ENCODE results near the gene KDELR1.
A peak's percentile ranks its signal among the peaks of the same experiment; 100 is the strongest.
"Not testable (repeated sequence)": the region's sequence is repeated elsewhere in the genome, so short reads cannot be mapped to it uniquely, and the experiment has no call there.

KDELR1 gene

DNA sequence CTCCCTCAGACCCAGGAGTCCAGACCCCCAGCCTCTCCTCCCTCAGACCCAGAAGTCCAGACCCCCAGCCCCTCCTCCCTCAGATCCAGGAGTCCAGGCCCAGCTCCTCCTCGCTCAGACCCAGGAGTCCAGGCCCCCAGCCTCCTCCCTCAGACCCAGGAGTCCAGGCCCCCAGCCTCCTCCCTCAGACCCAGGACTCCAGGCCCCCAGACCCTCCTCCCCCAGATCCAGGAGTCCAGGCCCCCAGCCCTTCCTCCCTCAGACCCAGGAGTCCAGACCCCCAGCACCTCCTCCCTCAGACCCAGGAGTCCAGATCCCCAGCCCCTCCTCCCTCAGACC is 624 bp upstream of the KDELR1 start:
- not testable (repeated sequence) for H3K9me3 ChIP-seq (ENCODE audit: control insufficient read depth in 1 of 2, low read length in 2 of 2); H3K9ac ChIP-seq (ENCODE audit: low read depth in 1 of 2, low read length in 2 of 2); H3K4me3 ChIP-seq (ENCODE audit: low read depth in 1 of 2, low read length in 2 of 2); H3K27ac ChIP-seq (ENCODE audit: low read depth, low read length)
- H3K36me3 ChIP-seq (ENCODE audit: control insufficient read depth in 1 of 2, insufficient read depth in 2 of 2, low read length in 2 of 2), result peaks cover 7 to 18% of the 10 kb centered on the region in 2 donors
- peaks cover 14 to 16% of the 10 kb centered on the region in 2 donors for H3K4me1 ChIP-seq (ENCODE audit: control insufficient read depth in 1 of 2, insufficient read depth in 2 of 2, low read length in 2 of 2)
- peaks cover 43 to 44% of the 10 kb centered on the region in 2 donors for H3K27me3 ChIP-seq (ENCODE audit: control insufficient read depth in 1 of 2, insufficient read depth in 2 of 2, low read length in 2 of 2)

DNA sequence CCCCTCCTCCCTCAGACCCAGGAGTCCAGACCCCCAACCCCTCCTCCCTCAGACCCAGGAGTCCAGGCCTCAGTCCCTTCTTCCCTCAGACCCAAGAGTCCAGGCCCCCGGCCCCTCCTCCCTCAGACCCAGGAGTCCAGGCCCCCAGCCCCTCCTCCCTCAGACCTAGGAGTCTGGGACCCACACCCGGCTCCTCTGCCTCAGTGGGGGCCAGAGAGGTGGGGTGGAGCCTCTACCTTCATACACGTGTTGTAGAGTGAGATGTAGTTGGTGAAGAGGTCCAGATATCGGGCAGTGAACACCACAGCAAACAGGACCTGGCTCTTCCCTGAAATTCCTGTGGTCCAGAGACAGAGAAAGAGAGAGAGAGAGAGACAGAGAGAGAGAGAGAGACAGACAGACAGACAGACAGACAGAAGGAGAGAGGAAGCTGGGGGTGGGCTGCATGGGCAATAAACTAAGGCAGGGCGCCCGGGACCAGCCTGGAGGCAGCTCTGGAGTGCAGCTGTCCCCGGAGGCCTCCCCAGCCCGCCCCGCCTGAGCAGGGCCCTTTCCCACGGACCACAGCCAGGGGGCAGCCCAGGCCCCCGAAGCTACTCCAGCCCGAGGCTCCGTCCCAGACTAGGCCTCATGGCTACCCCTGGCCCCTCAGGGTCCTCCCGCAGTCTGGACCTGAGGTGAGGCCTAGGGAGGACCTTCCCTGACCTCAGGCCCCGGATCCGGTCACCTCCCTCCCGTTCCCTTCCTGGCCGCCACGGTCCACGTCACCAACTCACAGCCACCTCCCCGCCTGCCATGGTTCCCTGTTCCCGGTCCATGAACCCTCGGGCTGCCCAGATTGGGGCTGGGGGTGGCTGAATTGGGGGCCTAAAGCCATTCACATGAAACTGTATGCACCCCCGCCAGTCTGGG is 907 bp downstream of the KDELR1 start:
- Histone ChIP-seq H3K27ac (ENCODE audit: low read depth, low read length) (peak overlapping the region; percentile 89), H3K9ac (ENCODE audit: low read depth in 1 of 2, low read length in 2 of 2) (peak overlapping the region; percentile 100), H3K36me3 (ENCODE audit: control insufficient read depth in 1 of 2, insufficient read depth in 2 of 2, low read length in 2 of 2) (peaks cover 14 to 25% of the 10 kb centered on the region in 2 donors), H3K4me3 (ENCODE audit: low read depth in 1 of 2, low read length in 2 of 2) (peak overlapping the region; percentile 94 to 97), H3K27me3 (ENCODE audit: control insufficient read depth in 1 of 2, insufficient read depth in 2 of 2, low read length in 2 of 2) (peaks cover 29% of the 10 kb centered on the region in 2 donors), H3K4me1 (ENCODE audit: control insufficient read depth in 1 of 2, insufficient read depth in 2 of 2, low read length in 2 of 2) (peaks cover 4 to 12% of the 10 kb centered on the region in 2 donors), H3K9me3 (ENCODE audit: control insufficient read depth in 1 of 2, low read length in 2 of 2) (no peaks in the 10 kb centered on the region)

DNA sequence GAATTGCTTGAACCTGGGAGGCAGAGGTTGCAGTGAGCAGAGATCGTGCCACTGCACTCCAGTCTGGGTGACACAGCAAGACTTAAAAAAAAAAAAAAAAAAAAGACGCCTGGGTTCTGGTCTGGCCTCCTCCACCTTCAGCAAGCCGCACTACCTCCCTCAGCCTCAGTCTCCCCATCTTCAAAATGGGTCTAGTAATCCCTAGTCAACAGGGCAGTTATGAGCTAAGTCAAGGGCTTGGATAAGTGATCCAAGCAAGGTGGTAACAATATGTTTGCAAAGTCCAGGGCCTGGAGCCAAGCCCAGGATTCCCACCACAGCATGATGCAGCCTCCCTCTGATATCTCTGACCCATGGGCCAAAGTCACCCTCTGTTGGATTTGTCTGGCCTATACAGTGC is 4.4 kb downstream of the KDELR1 start:
- no peak overlapping the region for H3K9ac ChIP-seq (ENCODE audit: low read depth in 1 of 2, low read length in 2 of 2)
- no peaks in the 10 kb centered on the region for H3K9me3 ChIP-seq (ENCODE audit: control insufficient read depth in 1 of 2, low read length in 2 of 2)
- H3K4me1 ChIP-seq (ENCODE audit: control insufficient read depth in 1 of 2, insufficient read depth in 2 of 2, low read length in 2 of 2), result no peaks in the 10 kb centered on the region
- peaks cover 26 to 51% of the 10 kb centered on the region in 2 donors for H3K36me3 ChIP-seq (ENCODE audit: control insufficient read depth in 1 of 2, insufficient read depth in 2 of 2, low read length in 2 of 2)
- no peak overlapping the region for H3K4me3 ChIP-seq (ENCODE audit: low read depth in 1 of 2, low read length in 2 of 2)
- no peak overlapping the region for H3K27ac ChIP-seq (ENCODE audit: low read depth, low read length)
- H3K27me3 ChIP-seq (ENCODE audit: control insufficient read depth in 1 of 2, insufficient read depth in 2 of 2, low read length in 2 of 2), result no peaks in the 10 kb centered on the region

DNA sequence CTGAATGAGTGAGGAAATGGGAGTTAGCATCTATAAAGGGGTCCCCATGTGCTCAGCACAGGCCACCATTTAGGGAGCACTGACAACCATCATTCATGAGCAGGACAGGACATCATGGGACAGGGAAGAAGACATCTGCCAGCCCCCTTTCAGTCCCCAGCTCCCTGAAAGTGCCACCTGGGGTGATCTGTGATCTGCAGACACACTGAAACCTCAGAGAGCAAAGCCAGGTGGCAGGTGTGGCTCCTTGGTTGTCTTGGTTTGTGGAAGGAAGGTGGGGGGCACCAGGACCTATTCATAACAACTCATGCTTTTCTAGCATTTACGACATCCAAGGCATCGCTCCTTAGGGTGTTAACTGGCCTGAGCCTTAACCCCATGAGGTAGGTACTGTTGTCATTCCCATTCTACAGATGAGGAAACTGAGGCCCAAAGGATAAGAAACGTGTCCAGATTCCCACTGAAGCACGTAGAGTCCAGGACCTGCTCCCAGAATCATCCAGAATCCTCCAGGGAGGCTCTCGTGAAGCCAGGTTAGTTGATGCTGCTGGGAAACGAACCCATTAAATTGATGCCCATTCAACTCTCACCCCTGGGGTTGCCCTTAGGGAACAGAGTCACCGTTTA is 5.8 kb downstream of the KDELR1 start:
- Histone ChIP-seq H3K4me3 (ENCODE audit: low read depth in 1 of 2, low read length in 2 of 2) (no peak overlapping the region), H3K9me3 (ENCODE audit: control insufficient read depth in 1 of 2, low read length in 2 of 2) (no peaks in the 10 kb centered on the region), H3K27me3 (ENCODE audit: control insufficient read depth in 1 of 2, insufficient read depth in 2 of 2, low read length in 2 of 2) (no peaks in the 10 kb centered on the region), H3K4me1 (ENCODE audit: control insufficient read depth in 1 of 2, insufficient read depth in 2 of 2, low read length in 2 of 2) (no peaks in the 10 kb centered on the region), H3K27ac (ENCODE audit: low read depth, low read length) (no peak overlapping the region), H3K9ac (ENCODE audit: low read depth in 1 of 2, low read length in 2 of 2) (no peak overlapping the region), H3K36me3 (ENCODE audit: control insufficient read depth in 1 of 2, insufficient read depth in 2 of 2, low read length in 2 of 2) (peaks cover 26 to 54% of the 10 kb centered on the region in 2 donors)

DNA sequence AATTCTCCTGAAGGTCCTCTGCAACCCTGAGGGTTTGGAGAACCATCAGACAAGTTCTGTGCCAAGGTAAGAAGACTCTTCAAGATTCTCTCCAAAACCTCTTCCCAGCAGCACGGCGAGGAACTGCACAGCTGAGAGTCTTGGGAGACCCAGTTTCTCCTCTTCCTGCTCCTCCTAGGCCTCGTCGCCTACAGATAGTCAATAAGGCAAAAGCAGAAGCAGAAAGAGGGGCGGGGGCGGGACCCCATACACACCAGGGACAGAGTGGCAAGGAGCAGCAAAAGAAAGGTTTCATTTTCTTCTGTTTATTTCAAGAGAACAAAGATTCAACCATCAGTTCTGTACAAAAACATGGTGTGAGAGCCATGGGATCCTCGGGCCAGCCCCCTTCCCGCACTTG is 9.1 kb downstream of the KDELR1 start:
- Histone ChIP-seq H3K9me3 (ENCODE audit: control insufficient read depth in 1 of 2, low read length in 2 of 2) (no peaks in the 10 kb centered on the region), H3K4me3 (ENCODE audit: low read depth in 1 of 2, low read length in 2 of 2) (no peak overlapping the region), H3K27me3 (ENCODE audit: control insufficient read depth in 1 of 2, insufficient read depth in 2 of 2, low read length in 2 of 2) (no peaks in the 10 kb centered on the region), H3K4me1 (ENCODE audit: control insufficient read depth in 1 of 2, insufficient read depth in 2 of 2, low read length in 2 of 2) (peaks cover 0 to 3% of the 10 kb centered on the region in 2 donors), H3K36me3 (ENCODE audit: control insufficient read depth in 1 of 2, insufficient read depth in 2 of 2, low read length in 2 of 2) (peaks cover 21 to 39% of the 10 kb centered on the region in 2 donors), H3K27ac (ENCODE audit: low read depth, low read length) (no peak overlapping the region), H3K9ac (ENCODE audit: low read depth in 1 of 2, low read length in 2 of 2) (no peak overlapping the region)

DNA sequence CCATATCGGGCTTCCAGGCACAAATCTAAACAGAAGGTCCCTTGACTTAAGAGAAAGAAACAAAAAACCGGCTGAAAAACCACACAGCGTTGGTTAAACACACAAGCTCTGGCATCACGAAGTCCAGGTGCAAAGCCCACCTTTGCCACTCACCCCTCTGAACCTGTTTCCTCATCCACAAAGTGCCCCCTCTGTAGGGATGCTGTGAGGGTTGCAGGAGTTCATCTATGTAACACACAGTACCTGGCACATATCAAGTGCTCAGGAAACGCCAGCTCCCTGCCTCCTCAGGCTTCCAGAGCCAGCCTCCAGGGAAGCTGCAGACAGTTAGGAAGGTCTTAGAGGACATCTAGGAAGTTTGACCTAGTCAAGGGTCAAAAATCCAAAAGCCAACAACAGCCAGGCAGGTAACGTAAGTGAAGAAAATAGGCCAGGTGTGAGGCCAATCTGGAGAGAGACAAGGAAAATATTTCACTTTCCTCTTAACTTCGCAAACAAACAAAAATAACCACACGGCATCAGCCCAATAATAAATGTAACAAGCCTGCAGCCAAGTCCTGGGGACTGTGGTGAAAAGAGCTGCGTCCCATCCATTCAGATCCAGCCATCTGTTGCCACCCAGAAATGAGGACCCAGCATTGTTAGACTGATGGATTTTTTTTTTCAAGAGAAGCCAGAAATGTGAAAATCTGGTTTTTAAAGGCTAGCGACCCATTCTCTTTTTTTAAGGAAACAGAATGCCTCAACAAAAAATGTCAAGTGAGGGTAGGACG is 10.0 kb downstream of the KDELR1 start:
- Histone ChIP-seq H3K27me3 (ENCODE audit: control insufficient read depth in 1 of 2, insufficient read depth in 2 of 2, low read length in 2 of 2) (no peaks in the 10 kb centered on the region), H3K4me1 (ENCODE audit: control insufficient read depth in 1 of 2, insufficient read depth in 2 of 2, low read length in 2 of 2) (peaks cover 0 to 3% of the 10 kb centered on the region in 2 donors), H3K27ac (ENCODE audit: low read depth, low read length) (no peak overlapping the region), H3K36me3 (ENCODE audit: control insufficient read depth in 1 of 2, insufficient read depth in 2 of 2, low read length in 2 of 2) (peaks cover 17 to 35% of the 10 kb centered on the region in 2 donors), H3K9ac (ENCODE audit: low read depth in 1 of 2, low read length in 2 of 2) (no peak overlapping the region), H3K4me3 (ENCODE audit: low read depth in 1 of 2, low read length in 2 of 2) (no peak overlapping the region), H3K9me3 (ENCODE audit: control insufficient read depth in 1 of 2, low read length in 2 of 2) (no peaks in the 10 kb centered on the region)

DNA sequence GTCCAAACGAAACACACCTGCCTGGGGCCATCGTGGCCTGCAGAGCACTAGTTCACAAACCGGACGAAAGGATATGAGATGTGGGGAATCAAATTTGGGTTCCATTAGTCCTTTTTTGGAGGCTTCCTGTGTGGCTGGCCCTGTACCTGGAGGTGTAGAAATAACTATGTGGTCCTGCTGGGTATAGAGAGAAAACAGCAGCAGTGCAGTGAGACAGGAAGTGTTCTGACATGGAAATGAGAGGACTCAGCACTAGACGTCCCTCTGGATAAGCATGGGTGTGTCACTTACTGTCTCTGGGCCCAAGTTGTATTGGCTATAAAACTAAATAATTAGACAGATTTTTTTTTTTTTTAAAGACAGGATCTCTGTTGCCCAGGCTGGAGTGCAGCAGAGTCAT is 12.3 kb downstream of the KDELR1 start:
- Histone ChIP-seq H3K4me1 (ENCODE audit: control insufficient read depth in 1 of 2, insufficient read depth in 2 of 2, low read length in 2 of 2) (peaks cover 0 to 3% of the 10 kb centered on the region in 2 donors), H3K27me3 (ENCODE audit: control insufficient read depth in 1 of 2, insufficient read depth in 2 of 2, low read length in 2 of 2) (no peaks in the 10 kb centered on the region), H3K27ac (ENCODE audit: low read depth, low read length) (no peak overlapping the region), H3K36me3 (ENCODE audit: control insufficient read depth in 1 of 2, insufficient read depth in 2 of 2, low read length in 2 of 2) (peaks cover 8 to 17% of the 10 kb centered on the region in 2 donors), H3K4me3 (ENCODE audit: low read depth in 1 of 2, low read length in 2 of 2) (no peak overlapping the region), H3K9me3 (ENCODE audit: control insufficient read depth in 1 of 2, low read length in 2 of 2) (no peaks in the 10 kb centered on the region), H3K9ac (ENCODE audit: low read depth in 1 of 2, low read length in 2 of 2) (no peak overlapping the region)

DNA sequence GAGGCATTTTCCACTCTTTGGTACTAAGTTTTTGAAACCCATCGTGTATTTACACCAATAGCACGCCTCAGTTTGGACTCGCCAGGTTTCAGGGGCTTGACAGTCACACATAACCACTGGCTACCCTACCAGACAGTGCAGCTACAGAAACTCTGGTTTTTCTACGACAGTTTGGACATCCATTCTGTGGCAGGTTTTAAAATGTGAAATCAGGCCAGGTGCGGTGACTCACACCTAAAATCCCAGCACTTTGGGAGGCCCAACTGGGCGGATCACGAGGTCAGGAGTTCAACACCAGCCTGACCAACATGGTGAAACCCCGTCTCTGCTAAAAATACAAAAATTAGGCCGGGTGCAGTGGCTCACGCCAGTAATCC is 13.2 kb downstream of the KDELR1 start:
- Histone ChIP-seq H3K9me3 (ENCODE audit: control insufficient read depth in 1 of 2, low read length in 2 of 2) (no peaks in the 10 kb centered on the region), H3K27ac (ENCODE audit: low read depth, low read length) (no peak overlapping the region), H3K27me3 (ENCODE audit: control insufficient read depth in 1 of 2, insufficient read depth in 2 of 2, low read length in 2 of 2) (no peaks in the 10 kb centered on the region), H3K4me1 (ENCODE audit: control insufficient read depth in 1 of 2, insufficient read depth in 2 of 2, low read length in 2 of 2) (peaks cover 0 to 3% of the 10 kb centered on the region in 2 donors), H3K4me3 (ENCODE audit: low read depth in 1 of 2, low read length in 2 of 2) (no peak overlapping the region), H3K36me3 (ENCODE audit: control insufficient read depth in 1 of 2, insufficient read depth in 2 of 2, low read length in 2 of 2) (peaks cover 2 to 8% of the 10 kb centered on the region in 2 donors), H3K9ac (ENCODE audit: low read depth in 1 of 2, low read length in 2 of 2) (no peak overlapping the region)

DNA sequence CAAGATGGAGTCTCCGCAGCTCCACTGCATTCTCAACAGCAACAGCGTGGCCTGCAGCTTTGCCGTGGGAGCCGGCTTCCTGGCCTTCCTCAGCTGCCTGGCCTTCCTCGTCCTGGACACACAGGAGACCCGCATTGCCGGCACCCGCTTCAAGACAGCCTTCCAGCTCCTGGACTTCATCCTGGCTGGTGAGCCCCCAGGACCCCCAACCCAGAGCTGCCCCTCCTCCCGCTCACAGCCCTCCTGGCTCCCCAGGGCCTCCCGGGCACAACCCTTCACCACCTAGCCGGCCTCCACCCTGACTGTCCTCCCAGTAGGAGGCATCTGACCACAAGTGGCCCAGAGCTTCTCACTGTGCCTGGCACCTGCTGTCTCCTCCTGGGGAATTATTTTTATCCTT is 17.8 kb downstream of the KDELR1 start:
- Histone ChIP-seq H3K4me1 (ENCODE audit: control insufficient read depth in 1 of 2, insufficient read depth in 2 of 2, low read length in 2 of 2) (peaks cover 7% of the 10 kb centered on the region in 2 donors), H3K27me3 (ENCODE audit: control insufficient read depth in 1 of 2, insufficient read depth in 2 of 2, low read length in 2 of 2) (no peaks in the 10 kb centered on the region), H3K4me3 (ENCODE audit: low read depth in 1 of 2, low read length in 2 of 2) (no peak overlapping the region), H3K36me3 (ENCODE audit: control insufficient read depth in 1 of 2, insufficient read depth in 2 of 2, low read length in 2 of 2) (no peaks in the 10 kb centered on the region), H3K27ac (ENCODE audit: low read depth, low read length) (no peak overlapping the region), H3K9ac (ENCODE audit: low read depth in 1 of 2, low read length in 2 of 2) (no peak overlapping the region), H3K9me3 (ENCODE audit: control insufficient read depth in 1 of 2, low read length in 2 of 2) (no peaks in the 10 kb centered on the region)

DNA sequence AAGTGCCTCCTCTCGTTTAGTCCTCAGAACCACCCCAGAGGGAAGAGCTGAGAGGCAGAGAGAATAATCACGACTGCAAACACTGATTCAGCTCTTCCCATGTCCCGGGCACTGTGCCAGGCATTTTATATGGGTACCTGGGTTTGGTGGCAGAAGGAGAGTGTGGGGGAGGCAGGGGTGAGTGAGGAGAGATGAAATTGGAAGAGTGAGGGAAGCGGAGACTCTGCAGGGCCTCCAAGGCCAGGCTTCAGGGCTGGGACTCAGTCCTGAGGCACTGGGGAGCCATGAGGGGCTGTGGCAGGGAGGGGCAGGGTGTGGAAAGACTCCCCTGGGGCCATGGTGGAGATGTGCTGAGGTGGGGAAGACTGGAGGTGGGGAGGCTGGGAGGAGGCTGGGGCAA is 18.4 kb downstream of the KDELR1 start:
- Histone ChIP-seq H3K36me3 (ENCODE audit: control insufficient read depth in 1 of 2, insufficient read depth in 2 of 2, low read length in 2 of 2) (no peaks in the 10 kb centered on the region), H3K9me3 (ENCODE audit: control insufficient read depth in 1 of 2, low read length in 2 of 2) (no peaks in the 10 kb centered on the region), H3K4me1 (ENCODE audit: control insufficient read depth in 1 of 2, insufficient read depth in 2 of 2, low read length in 2 of 2) (peaks cover 14% of the 10 kb centered on the region in 2 donors), H3K4me3 (ENCODE audit: low read depth in 1 of 2, low read length in 2 of 2) (no peak overlapping the region), H3K9ac (ENCODE audit: low read depth in 1 of 2, low read length in 2 of 2) (no peak overlapping the region), H3K27ac (ENCODE audit: low read depth, low read length) (no peak overlapping the region), H3K27me3 (ENCODE audit: control insufficient read depth in 1 of 2, insufficient read depth in 2 of 2, low read length in 2 of 2) (no peaks in the 10 kb centered on the region)
